Measurements from ENCODE around the gene PXDN.

The PXDN gene

GRCh38 chr2:1755436-1756191 lies 11.3 kb upstream of the PXDN start:
- no peak for DNase-seq (ENCODE audit: low spot score)

GRCh38 chr2:1754461-1755170 lies 10.3 kb upstream of the PXDN start:
- no peak for DNase-seq (ENCODE audit: low spot score)

- DNase-seq (ENCODE audit: low spot score) = no peak
These were observed 9.7 kb upstream of the PXDN start for GRCh38 chr2:1754046-1754445.

DNA sequence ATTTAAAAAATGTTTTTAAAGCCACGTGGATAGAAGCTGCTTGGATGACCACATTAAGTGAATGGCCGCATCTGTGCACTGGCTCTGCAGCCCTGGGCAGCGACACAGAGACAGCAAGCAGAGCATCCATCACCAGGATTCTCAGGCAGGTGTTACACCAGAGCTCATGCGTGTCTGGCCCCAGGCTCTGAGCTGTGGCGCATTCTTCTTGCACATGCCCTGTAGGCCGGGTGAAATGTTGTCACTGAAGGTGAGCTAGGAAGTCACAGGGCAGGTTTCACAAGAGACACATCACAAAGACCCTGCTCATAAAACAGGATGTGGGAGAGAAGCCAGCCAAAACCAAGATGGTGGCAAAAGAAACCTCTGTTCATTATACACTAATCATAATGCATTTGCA lies 8.4 kb upstream of the PXDN start:
- no peak for DNase-seq (ENCODE audit: low spot score)

- no peak for DNase-seq (ENCODE audit: low spot score)
These were observed 7.7 kb upstream of the PXDN start for GRCh38 chr2:1751767-1752725.

GRCh38 chr2:1750933-1751766 lies 6.8 kb upstream of the PXDN start:
- DNase-seq (ENCODE audit: low spot score) = peak; percentile 55

DNA sequence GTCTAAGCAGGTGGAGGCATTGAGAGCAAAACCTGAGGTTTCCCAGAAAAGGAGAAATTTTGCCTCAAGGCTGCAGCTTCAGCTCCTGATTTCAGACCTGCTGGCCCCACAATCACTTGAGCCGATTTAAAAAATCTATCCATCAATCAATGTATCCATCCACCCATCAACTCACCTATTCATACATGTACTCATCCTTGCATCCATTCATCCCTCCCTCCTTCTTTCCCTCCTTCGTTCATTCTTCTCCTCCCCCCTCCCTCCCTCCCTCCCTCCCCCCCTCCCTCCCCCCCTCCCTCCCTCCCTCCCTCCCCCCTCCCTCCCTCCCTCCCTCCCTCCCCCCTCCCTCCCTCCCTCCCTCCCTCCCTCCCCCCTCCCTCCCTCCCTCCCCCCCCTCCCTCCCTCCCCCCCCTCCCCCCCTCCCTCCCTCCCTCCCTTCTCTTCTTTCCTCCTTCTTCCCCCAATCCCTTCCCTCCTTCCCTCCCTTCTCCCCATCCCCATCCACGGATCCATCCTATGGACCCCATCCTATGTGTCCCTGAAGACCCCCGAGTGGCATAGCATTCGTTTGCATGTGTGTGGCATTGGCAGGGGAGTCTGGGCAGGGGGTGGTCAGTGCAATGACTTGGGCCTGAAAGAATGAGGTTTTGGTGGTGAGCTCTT lies 6.1 kb upstream of the PXDN start:
- DNase-seq (ENCODE audit: low spot score) = no peak

DNA sequence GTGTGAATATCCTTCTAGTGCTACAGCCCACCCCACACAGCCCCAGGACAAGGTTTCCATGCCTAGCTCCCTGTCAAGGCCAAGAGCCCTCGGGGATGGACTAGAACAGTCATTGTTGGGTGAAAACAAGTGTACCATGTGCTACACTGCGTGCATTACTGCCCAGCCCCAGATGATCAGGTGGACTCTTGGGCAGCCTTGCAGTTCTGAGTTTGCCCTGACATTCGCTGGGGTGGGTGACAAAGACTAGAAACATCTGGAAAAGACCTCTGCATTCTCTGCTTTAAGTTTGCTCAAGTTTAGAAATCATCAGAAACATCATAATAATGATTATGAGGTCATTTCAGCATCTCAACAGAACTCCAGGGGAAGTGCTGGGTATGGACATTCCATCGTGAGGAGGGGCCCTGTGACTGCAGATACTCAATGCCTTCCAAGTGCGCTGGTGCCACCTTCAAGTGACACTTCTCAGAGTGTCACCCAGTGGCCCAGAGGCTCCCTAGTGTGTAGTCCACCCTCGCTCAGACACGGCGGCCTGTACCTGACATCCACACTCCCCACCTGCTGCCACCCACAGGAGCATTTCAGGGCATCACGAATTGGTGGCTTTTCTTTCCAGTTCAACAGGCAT lies 5.3 kb upstream of the PXDN start:
- no peak for DNase-seq (ENCODE audit: low spot score)

DNA sequence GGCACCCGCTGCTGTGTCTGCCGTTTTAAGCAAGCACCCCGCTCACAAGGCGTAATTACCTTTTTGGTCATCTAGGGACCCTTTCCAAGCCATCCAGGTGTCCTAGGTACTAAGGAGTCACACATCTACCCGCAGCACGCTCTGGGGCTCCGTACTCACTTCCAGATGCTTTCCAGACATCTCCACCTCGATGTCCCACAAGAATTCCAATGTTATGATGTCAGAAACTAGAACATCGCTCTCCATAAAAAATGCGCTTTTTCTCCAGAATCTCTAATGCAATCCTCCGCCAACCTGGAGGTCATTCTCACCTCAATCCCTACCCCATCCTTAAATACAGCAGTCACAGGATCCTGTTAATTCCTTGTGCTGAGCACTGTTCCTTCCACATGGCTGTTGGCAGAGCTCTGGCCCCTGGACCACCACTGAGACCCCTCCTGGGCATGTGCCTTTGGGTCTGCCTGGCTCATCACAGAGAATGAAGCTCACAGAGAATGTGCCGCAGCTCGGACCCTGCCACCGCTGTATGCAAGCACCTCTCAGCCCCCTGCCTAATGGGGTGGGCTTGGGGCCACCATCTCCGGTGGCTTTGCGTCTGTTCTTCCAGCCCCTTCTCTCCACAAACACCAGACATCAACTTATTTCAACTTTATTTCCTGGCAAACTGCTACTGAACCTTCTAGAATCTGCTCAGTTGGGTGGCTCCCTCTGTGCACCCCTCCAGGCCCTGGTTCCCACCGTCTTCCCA lies 4.6 kb upstream of the PXDN start:
- no peak for DNase-seq (ENCODE audit: low spot score)

DNA sequence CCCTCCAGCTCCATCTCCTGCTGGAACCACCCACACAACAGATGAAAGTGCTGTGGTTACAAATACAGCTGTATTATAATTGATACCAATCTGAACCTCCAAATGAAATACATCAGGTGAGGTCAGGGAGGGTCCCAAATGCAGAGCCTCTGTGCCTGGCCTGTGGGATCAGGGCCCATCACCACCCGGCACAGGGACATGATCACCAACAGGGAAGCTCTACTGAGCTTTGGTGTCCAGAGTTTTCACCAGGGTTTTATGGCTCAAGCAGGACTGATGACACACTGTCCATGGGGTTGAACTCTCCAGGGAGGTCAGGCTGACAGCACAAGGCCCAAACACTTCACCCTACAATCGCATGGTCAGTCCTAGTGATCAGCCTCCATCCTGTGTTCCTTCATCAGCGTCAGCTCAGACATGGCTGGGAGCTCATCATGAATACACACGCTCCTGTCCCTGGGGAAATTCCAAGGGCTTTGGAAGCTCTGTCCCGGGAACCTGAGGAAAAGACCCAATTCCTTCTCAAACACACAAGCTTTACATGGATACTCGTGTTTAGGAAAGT lies 3.9 kb upstream of the PXDN start:
- DNase-seq (ENCODE audit: low spot score) = no peak

DNA sequence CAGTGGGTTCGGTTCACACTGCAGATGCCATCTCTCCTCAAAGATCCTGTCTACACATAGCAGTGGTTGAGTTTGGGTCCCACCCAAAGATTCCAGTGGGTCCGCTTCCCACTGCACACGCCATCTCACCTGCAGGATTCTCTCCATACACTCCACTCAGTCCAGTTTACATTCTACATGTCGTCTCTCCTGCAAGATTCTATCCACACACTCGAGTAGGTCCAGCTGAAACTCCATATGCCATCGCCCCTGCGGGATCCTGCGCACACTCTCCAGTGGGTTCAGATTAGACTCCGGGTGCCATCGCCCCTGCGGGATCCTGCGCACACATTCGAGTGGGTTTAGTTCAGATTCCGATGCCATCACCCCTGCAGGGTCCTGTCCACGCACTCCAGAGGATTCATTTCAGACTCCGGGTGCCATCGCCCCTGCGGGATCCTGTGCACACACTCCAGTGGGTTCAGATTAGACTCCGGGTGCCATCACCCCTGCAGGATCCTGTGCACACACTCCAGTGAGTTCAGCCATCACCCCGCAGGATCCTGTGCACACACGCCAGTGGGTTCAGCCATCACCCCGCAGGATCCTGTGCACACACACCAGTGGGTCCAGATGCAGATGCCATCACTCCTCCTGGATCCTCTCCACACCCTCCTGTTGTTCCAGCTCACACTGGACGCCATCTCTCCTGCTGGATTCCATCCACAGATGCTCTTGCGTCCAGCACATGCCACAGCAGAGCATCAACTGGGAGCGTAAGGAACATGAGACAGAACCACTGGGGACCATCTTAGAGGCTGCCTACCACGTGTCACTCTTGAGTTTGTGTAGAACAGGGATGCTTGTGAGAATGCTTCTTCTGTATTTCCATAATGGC lies 3.0 kb upstream of the PXDN start:
- no peak for DNase-seq (ENCODE audit: low spot score)

DNA sequence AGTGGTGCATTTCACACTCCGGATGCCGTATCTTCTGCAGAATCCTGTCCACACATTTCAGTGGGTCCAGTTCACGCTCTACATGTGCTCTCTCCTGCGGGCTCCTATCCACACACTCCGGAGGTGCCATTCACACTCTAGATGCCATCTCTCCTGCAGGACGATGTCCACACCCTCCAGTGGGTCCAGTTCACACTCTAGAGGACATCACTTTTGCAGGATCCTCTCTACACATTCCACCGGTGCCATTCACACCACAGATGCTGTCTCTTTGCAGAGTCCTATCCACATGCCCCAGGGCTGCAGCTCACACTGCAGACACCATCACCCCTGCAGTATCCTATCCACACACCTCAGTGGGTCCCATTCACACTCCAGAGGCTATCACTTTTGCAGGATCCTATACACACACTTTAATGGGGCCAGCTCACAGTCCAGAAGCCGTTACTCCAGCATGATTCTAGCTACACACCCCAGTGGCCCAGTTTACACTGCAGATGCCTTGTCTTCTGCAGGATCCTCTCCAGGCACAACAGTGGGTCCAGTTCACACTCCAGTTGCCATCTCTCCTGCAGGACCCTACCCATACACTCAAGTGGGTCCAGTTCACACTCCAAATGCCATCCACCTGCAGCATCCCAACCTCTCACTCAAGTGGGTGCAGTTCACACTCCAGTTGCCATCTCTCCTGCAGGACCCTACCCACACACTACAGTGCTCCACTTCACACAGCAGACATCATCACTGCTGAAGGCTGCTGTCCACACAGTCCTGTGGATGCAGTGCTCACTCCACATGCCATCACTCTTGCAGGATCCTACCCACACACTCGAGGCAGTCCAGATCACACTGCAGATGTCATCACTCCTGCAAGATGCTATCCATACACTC lies 2.1 kb upstream of the PXDN start:
- no peak for DNase-seq (ENCODE audit: low spot score)

GRCh38 chr2:1745171-1746023 lies 1.1 kb upstream of the PXDN start:
- DNase-seq (ENCODE audit: low spot score) = no peak

GRCh38 chr2:1744151-1744445 lies 217 bp downstream of the PXDN start:
- no peak for DNase-seq (ENCODE audit: low spot score)

DNA sequence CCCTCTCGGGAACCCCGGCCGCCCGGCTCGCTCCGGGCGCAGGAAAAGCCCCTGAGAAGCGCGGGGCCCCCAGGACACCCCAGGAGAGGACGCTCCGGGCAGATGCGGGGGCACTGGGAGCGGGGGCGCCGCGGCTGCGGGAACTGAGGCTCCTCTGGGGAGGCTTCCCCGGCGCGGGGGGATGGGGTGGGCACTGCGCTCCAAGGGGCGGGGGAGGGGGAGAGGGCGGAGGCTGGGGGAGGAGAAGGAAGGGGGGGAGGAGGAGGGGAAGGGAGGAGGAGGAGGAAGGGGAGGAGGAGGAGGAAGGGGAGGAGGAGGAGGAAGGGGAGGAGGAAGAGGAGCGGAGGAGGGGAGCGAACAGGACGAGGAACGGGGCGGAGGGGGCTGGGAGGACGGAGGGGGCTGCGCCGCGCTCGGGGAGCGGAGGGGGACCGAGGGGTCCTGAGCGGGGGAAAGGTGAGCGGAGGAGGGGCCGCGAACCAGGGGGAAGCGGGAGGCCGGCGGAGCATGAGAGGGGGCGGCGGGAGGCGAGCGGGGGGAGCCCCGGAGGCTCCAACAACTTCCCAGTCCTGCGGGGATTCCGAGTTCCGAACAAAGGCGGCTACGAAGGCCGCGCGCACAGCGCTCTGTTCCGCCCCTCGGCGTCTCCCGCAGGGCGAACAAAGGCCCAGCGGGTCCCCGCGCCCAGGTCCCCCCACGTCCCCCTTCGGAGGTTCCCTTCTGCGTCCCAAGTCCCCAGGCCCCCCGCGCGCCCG lies 742 bp downstream of the PXDN start:
- DNase-seq (ENCODE audit: low spot score) = no peak

All from putamen (tissue), 1 donor.